Mammary epithelial cell (primary cell): Measurements from ENCODE around the gene NCKAP5.

Experiments used
- EZH2 ChIP-seq: IDR thresholded peaks from 2 replicates; pipeline ENCODE4 v1.6.1; 2012; ENCODE audit warnings: low read length, inconsistent platforms, borderline replicate concordance
- TF ChIP-seq, protein P1 (sequence below), 2 donors: IDR thresholded peaks in 1 of 2; conservative IDR thresholded peaks in 1 of 2; 2 replicates each; pipeline ENCODE4 v1.5.1; 2011 to 2012; ENCODE audit warnings: inconsistent platforms in 2 of 2, low read length in 2 of 2, mild to moderate bottlenecking in 2 of 2, control low read depth in 1 of 2, low read depth in 1 of 2; ENCODE audit not compliant: insufficient read depth in 1 of 2; ENCODE audit errors: extremely low read depth in 1 of 2

DNA sequence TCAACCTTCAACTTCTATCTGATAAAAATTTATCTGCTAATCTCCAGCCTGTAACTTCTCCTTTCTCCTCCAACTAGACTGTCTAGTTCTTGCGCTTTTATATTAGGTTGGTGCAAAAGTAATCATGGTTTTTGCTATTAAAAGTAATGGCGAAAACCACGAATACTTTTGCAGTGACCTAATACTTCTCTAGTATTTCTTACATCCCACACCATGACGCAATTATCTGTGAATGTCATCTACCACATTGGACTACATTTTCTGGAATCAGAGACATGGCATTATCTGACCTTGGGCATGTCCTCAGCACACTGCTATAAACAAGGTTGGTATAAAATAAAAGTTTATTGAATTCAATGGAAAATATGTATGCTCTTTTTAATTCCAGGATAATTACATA, 528.1 kb downstream of the NCKAP5 start:
- TF ChIP-seq EZH2 = no peak
- TF ChIP-seq, protein P1, sequence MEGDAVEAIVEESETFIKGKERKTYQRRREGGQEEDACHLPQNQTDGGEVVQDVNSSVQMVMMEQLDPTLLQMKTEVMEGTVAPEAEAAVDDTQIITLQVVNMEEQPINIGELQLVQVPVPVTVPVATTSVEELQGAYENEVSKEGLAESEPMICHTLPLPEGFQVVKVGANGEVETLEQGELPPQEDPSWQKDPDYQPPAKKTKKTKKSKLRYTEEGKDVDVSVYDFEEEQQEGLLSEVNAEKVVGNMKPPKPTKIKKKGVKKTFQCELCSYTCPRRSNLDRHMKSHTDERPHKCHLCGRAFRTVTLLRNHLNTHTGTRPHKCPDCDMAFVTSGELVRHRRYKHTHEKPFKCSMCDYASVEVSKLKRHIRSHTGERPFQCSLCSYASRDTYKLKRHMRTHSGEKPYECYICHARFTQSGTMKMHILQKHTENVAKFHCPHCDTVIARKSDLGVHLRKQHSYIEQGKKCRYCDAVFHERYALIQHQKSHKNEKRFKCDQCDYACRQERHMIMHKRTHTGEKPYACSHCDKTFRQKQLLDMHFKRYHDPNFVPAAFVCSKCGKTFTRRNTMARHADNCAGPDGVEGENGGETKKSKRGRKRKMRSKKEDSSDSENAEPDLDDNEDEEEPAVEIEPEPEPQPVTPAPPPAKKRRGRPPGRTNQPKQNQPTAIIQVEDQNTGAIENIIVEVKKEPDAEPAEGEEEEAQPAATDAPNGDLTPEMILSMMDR (conservative IDR thresholded peaks at IDR 0.05 in 1 of 2, IDR thresholded peaks at IDR 0.05 in 1 of 2; ENCODE audit: extremely low read depth in 1 of 2, insufficient read depth in 1 of 2, low read depth in 1 of 2, low read length in 2 of 2) = no peak
